Measurements from ENCODE around the gene BIK.

BIK gene

GRCh38 chr22:43106302-43106701 is 4.2 kb upstream of the BIK start:
- no peak for DNase-seq

GRCh38 chr22:43109511-43109910 is 1.0 kb upstream of the BIK start:
- DNase-seq: no peak

GRCh38 chr22:43109921-43110443 is 568 bp upstream of the BIK start:
- no peak for DNase-seq

- no peak for DNase-seq
Measured at GRCh38 chr22:43110927-43111623, 525 bp downstream of the BIK start.

- DNase-seq: no peak
Measured at GRCh38 chr22:43113526-43114251, 3.1 kb downstream of the BIK start.

GRCh38 chr22:43114958-43115357 is 4.4 kb downstream of the BIK start:
- DNase-seq: no peak

GRCh38 chr22:43116932-43117331 is 6.4 kb downstream of the BIK start:
- no peak for DNase-seq

GRCh38 chr22:43118024-43118849 is 7.7 kb downstream of the BIK start:
- DNase-seq: no peak

- DNase-seq: no peak
Measured at GRCh38 chr22:43118953-43119458, 8.5 kb downstream of the BIK start.

- peak; percentile 89 for DNase-seq
Measured at GRCh38 chr22:43126501-43127165, 16.1 kb downstream of the BIK start.

GRCh38 chr22:43127166-43127908 is 16.8 kb downstream of the BIK start:
- DNase-seq: no peak

GRCh38 chr22:43128116-43128515 is 17.6 kb downstream of the BIK start:
- no peak for DNase-seq

GRCh38 chr22:43128928-43129424 is 18.4 kb downstream of the BIK start:
- no peak for DNase-seq

GRCh38 chr22:43129426-43130425 is 19.2 kb downstream of the BIK start:
- DNase-seq: no peak

- no peak for DNase-seq
Measured at GRCh38 chr22:43131773-43132501, 21.4 kb downstream of the BIK start.

GRCh38 chr22:43133401-43133800 is 22.9 kb downstream of the BIK start:
- no peak for DNase-seq

- no peak for DNase-seq
Measured at GRCh38 chr22:43134553-43134952, 24.0 kb downstream of the BIK start.

- DNase-seq: no peak
Measured at GRCh38 chr22:43135565-43135964, 25.0 kb downstream of the BIK start.

- no peak for DNase-seq
Measured at GRCh38 chr22:43136255-43136654, 25.7 kb downstream of the BIK start.

- no peak for DNase-seq
Measured at GRCh38 chr22:43136801-43137200, 26.3 kb downstream of the BIK start.
